ENCODE data around the gene SRSF7. TPM values are rescaled to one million over a fixed set of nuclear protein-coding genes. Genes with fewer than 3 reads are reported as not detected.

The SRSF7 gene
- total and polyA plus RNA-seq, 9 of the 15 experiments (the other 6 are each of a cell fraction or from before 2014, with no cell fraction given): 219 to 726 (median 375) TPM

- no peak for TF ChIP-seq BRF1 (IDR thresholded peaks at IDR 0.05; ENCODE audit: borderline replicate concordance, extremely low read depth, insufficient read length)
- TF ChIP-seq MAFG (tag; conservative IDR thresholded peaks at IDR 0.05): peak; percentile 49
- TF ChIP-seq TAF1 (IDR thresholded peaks at IDR 0.05; ENCODE audit: control insufficient read depth, extremely low read depth, insufficient read depth, low read length, severe bottlenecking): no peak
- no peak for TF ChIP-seq FOXA1 (IDR thresholded peaks at IDR 0.05; ENCODE audit: borderline replicate concordance)
- TF ChIP-seq, protein P1, sequence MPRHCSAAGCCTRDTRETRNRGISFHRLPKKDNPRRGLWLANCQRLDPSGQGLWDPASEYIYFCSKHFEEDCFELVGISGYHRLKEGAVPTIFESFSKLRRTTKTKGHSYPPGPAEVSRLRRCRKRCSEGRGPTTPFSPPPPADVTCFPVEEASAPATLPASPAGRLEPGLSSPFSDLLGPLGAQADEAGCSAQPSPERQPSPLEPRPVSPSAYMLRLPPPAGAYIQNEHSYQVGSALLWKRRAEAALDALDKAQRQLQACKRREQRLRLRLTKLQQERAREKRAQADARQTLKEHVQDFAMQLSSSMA (CRISPR knock-in tag; IDR thresholded peaks at IDR 0.05): no peak
- peak; percentile 3; the same call in 1 of the 2 replicates for TF ChIP-seq MAFF (IDR thresholded peaks at IDR 0.05; ENCODE audit: low read length)
- no peak for TF ChIP-seq CBX2 (IDR thresholded peaks at IDR 0.05; ENCODE audit: insufficient read depth, low read length, poor library complexity, severe bottlenecking)
- TF ChIP-seq, protein P2, sequence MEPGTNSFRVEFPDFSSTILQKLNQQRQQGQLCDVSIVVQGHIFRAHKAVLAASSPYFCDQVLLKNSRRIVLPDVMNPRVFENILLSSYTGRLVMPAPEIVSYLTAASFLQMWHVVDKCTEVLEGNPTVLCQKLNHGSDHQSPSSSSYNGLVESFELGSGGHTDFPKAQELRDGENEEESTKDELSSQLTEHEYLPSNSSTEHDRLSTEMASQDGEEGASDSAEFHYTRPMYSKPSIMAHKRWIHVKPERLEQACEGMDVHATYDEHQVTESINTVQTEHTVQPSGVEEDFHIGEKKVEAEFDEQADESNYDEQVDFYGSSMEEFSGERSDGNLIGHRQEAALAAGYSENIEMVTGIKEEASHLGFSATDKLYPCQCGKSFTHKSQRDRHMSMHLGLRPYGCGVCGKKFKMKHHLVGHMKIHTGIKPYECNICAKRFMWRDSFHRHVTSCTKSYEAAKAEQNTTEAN (CRISPR knock-in tag; IDR thresholded peaks at IDR 0.05): no peak
- TF ChIP-seq, protein P3, sequence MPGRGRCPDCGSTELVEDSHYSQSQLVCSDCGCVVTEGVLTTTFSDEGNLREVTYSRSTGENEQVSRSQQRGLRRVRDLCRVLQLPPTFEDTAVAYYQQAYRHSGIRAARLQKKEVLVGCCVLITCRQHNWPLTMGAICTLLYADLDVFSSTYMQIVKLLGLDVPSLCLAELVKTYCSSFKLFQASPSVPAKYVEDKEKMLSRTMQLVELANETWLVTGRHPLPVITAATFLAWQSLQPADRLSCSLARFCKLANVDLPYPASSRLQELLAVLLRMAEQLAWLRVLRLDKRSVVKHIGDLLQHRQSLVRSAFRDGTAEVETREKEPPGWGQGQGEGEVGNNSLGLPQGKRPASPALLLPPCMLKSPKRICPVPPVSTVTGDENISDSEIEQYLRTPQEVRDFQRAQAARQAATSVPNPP (IDR thresholded peaks at IDR 0.05; ENCODE audit: borderline replicate concordance, insufficient read depth, insufficient read length): no peak
- no peak for TF ChIP-seq HES1 (IDR thresholded peaks at IDR 0.05; ENCODE audit: low read depth)
- TF ChIP-seq, protein P4, sequence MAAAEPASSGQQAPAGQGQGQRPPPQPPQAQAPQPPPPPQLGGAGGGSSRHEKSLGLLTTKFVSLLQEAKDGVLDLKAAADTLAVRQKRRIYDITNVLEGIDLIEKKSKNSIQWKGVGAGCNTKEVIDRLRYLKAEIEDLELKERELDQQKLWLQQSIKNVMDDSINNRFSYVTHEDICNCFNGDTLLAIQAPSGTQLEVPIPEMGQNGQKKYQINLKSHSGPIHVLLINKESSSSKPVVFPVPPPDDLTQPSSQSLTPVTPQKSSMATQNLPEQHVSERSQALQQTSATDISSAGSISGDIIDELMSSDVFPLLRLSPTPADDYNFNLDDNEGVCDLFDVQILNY (CRISPR knock-in tag; IDR thresholded peaks at IDR 0.05): no peak
- TF ChIP-seq, protein P5, sequence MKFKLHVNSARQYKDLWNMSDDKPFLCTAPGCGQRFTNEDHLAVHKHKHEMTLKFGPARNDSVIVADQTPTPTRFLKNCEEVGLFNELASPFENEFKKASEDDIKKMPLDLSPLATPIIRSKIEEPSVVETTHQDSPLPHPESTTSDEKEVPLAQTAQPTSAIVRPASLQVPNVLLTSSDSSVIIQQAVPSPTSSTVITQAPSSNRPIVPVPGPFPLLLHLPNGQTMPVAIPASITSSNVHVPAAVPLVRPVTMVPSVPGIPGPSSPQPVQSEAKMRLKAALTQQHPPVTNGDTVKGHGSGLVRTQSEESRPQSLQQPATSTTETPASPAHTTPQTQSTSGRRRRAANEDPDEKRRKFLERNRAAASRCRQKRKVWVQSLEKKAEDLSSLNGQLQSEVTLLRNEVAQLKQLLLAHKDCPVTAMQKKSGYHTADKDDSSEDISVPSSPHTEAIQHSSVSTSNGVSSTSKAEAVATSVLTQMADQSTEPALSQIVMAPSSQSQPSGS (CRISPR knock-in tag; IDR thresholded peaks at IDR 0.05): no peak
- TF ChIP-seq, protein P6, sequence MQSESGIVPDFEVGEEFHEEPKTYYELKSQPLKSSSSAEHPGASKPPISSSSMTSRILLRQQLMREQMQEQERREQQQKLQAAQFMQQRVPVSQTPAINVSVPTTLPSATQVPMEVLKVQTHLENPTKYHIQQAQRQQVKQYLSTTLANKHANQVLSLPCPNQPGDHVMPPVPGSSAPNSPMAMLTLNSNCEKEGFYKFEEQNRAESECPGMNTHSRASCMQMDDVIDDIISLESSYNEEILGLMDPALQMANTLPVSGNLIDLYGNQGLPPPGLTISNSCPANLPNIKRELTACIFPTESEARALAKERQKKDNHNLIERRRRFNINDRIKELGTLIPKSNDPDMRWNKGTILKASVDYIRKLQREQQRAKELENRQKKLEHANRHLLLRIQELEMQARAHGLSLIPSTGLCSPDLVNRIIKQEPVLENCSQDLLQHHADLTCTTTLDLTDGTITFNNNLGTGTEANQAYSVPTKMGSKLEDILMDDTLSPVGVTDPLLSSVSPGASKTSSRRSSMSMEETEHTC (IDR thresholded peaks at IDR 0.05): no peak
- TF ChIP-seq KDM1A (IDR thresholded peaks at IDR 0.05): peak; percentile 76 to 82; a peak in 2 of 4 replicates
These were observed 8.2 kb downstream of the SRSF7 start (continued) for GRCh38 chr2:38742797-38743559.

Measured in K562 (cell line).